H1 (cell line): ENCODE data around the gene BBC3.

ENCODE experiments used
- CBX8 ChIP-seq: fragments of 300-800, 300-1000 bp; sonication (generic); IDR thresholded peaks from 2 replicates; pipeline ENCODE4 v1.7.1; 2016; ENCODE audit warnings: low read depth, low read length, borderline replicate concordance
- CTCF ChIP-seq, 3 experiments: IDR thresholded peaks; 1 replicate in 2 of 3; 2 replicates in 1 of 3; pipeline versions ENCODE4 v1.5.1 to v1.6.1; 2011; ENCODE audit warnings: low read length in 3 of 3, mild to moderate bottlenecking in 3 of 3, inconsistent platforms in 2 of 3, low read depth in 1 of 3, moderate library complexity in 1 of 3; ENCODE audit not compliant: insufficient read depth in 1 of 3; ENCODE audit errors: control extremely low read depth in 1 of 3
- EP300 ChIP-seq, 2 experiments: IDR thresholded peaks; 1 replicate in 1 of 2; 2 replicates in 1 of 2; pipeline ENCODE4 v1.6.1; 2011 to 2012; ENCODE audit warnings: low read depth in 2 of 2, low read length in 2 of 2, mild to moderate bottlenecking in 2 of 2, borderline replicate concordance in 1 of 2, inconsistent platforms in 1 of 2, moderate library complexity in 1 of 2
- GABPA ChIP-seq: IDR thresholded peaks from 2 replicates; pipeline ENCODE4 v1.6.1; 2011; ENCODE audit warnings: mild to moderate bottlenecking, low read length, moderate library complexity, borderline replicate concordance; ENCODE audit not compliant: insufficient read depth
- KDM5A ChIP-seq: fragments of 200-600 bp; IDR thresholded peaks from 2 replicates; pipeline ENCODE4 v1.7.1; 2012; ENCODE audit warnings: mild to moderate bottlenecking, low read length, inconsistent platforms, mixed read lengths
- MAX ChIP-seq: IDR thresholded peaks from 2 replicates; pipeline ENCODE4 v1.6.1; 2012; ENCODE audit warnings: inconsistent platforms
- POLR2A ChIP-seq, 2 experiments: IDR thresholded peaks; 1 replicate in 1 of 2; 2 replicates in 1 of 2; pipeline ENCODE4 v1.6.1; 2011; ENCODE audit warnings: low read depth in 2 of 2, low read length in 2 of 2, mild to moderate bottlenecking in 2 of 2; ENCODE audit errors: control extremely low read depth in 1 of 2
- POLR2AphosphoS5 ChIP-seq: IDR thresholded peaks from 2 replicates; pipeline ENCODE4 v1.6.1; 2011; ENCODE audit warnings: low read depth, low read length
- SIN3A ChIP-seq, 2 experiments: IDR thresholded peaks in 1 of 2; conservative IDR thresholded peaks in 1 of 2; 2 replicates each; pipeline ENCODE4 v1.6.1; 2011 to 2012; ENCODE audit warnings: low read length in 2 of 2, improper control_type of control experiment in 1 of 2, low read depth in 1 of 2, mild to moderate bottlenecking in 1 of 2
- TAF1 ChIP-seq: IDR thresholded peaks from 2 replicates; pipeline ENCODE4 v1.6.1; 2011; ENCODE audit warnings: mild to moderate bottlenecking, low read depth, low read length
- TEAD4 ChIP-seq: IDR thresholded peaks from 2 replicates; pipeline ENCODE4 v1.6.1; 2012; ENCODE audit warnings: low read depth, low read length, inconsistent platforms, mixed read lengths

- TF ChIP-seq KDM5A (no peak), CTCF (IDR thresholded peaks at IDR 0.05; ENCODE audit: control extremely low read depth in 1 of 3, insufficient read depth in 1 of 3, low read depth in 1 of 3, low read length in 3 of 3) (no peak), POLR2AphosphoS5 (no peak), TAF1 (no peak), CBX8 (no peak), TEAD4 (no peak), GABPA (no peak), EP300 (IDR thresholded peaks at IDR 0.05; ENCODE audit: borderline replicate concordance in 1 of 2, low read depth in 2 of 2, low read length in 2 of 2) (no peak), POLR2A (IDR thresholded peaks at IDR 0.05; ENCODE audit: control extremely low read depth in 1 of 2, low read depth in 2 of 2, low read length in 2 of 2) (no peak), MAX (no peak), SIN3A (conservative IDR thresholded peaks at IDR 0.05 in 1 of 2, IDR thresholded peaks at IDR 0.05 in 1 of 2; ENCODE audit: low read depth in 1 of 2, low read length in 2 of 2) (no peak)
These were observed 30.5 kb downstream of the BBC3 start for GRCh38 chr19:47200530-47200929.
